RCC 7860 (cell line): ENCODE results near the gene TASOR2.
A peak's percentile ranks its signal among the peaks of the same experiment; 100 is the strongest.

Experiments used
- DNase-seq: peaks from one replicate; pipeline ENCODE4 v3.0.0-alpha.2; 2015; ENCODE audit warnings: low spot score
- FAIRE-seq: peaks from 2 replicates; lab custom pipeline; 2012; peaks lifted over from hg19 to GRCh38; lab: Jason Lieb, UNC

Gene TASOR2

GRCh38 chr10:5683065-5683464, 1.6 kb upstream of the TASOR2 start:
- DNase-seq: no peak
- FAIRE-seq: no peak

- DNase-seq: peak; percentile 48
- peak; percentile 74 for FAIRE-seq
Measured at GRCh38 chr10:5684971-5685763, 529 bp downstream of the TASOR2 start.

DNA sequence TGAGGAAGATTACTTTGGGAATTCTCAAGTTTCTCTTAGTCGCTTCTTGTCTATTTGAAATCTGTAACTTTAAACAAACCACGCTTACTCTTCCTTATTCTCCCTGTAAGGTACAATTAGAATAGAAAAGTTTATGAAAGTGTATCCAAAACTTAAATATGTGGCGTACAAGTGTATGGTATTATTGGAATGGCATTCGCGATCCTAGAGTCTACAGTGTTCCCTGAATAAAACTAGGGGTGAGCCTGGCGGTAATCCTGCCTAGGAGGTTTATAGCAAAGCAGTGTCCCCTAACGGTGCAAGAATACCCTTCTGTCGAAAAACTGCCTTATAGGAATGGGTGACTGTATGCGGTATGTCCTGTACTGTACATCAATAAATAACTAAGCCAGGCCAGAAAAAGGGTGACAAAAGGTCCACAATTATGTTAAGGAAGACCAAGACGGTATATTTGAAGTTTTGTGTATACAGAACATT, 1.2 kb downstream of the TASOR2 start:
- FAIRE-seq (no peak), DNase-seq (no peak)

DNA sequence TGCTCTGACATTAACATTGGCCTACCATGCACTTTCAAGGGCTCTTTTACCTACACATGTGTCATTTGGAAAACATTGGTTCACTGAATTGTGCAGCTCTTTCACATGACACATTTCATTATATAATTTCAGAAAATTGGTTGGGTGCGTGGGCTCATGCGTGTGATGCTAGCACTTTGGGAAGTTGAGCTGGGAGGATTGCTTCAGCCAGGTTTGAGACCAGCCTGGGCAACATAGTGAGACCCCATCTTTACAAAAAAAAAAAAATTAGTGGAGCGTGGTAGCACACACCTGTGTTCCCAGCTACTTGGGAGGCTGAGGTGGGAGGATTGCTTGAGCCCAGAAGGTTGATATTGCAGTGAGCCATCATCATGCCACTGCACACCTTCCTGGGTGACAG, 3.9 kb downstream of the TASOR2 start:
- no peak for DNase-seq
- FAIRE-seq: no peak

- FAIRE-seq (no peak), DNase-seq (no peak)
Measured at GRCh38 chr10:5691786-5692185, 7.1 kb downstream of the TASOR2 start.

- DNase-seq: peak; percentile 60
- FAIRE-seq: no peak
Measured at GRCh38 chr10:5692461-5693358, 8.1 kb downstream of the TASOR2 start.

GRCh38 chr10:5694573-5694972, 9.9 kb downstream of the TASOR2 start:
- DNase-seq (no peak), FAIRE-seq (no peak)

DNA sequence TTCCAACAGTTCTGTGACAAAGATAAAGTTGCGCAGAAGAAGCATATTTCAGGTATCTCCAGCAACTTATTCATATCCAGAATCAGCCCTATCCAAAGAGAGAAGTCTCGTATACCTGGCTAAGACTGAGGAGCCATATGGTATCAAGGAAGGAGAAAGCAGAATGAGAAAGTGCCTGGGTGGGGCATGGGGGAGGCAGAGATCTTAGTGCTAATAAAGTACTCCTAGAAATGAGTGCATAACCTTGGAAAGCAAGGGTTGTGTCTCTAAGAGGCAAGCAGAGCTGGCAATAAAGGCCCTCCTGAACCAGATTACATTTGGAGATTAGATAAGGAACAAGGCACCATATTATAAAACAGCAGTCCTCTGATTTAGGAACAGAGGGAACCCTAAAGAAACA, 12.7 kb downstream of the TASOR2 start:
- FAIRE-seq (no peak), DNase-seq (no peak)

DNA sequence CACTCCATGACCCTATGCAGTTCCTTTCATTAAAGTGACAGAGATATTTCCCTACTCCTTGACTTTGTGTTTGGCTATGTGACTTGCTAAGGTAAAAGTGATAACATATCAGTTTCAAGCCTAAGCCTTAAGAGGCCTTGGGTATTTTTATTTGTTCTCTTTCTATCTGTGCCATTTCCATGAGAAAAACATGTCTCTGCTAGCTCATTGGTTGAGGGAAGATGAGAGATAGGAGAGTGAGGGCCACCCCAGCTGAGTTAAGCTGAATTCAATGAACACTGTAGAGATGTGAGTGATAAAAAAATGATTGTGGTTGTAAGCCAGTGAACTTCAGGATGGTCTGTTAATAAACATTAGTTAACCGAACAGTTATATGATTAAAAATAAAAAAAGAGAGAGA, 13.4 kb downstream of the TASOR2 start:
- no peak for DNase-seq
- no peak for FAIRE-seq

GRCh38 chr10:5708356-5708755, 23.7 kb downstream of the TASOR2 start:
- FAIRE-seq: no peak

GRCh38 chr10:5709865-5710264, 25.2 kb downstream of the TASOR2 start:
- FAIRE-seq: no peak
- DNase-seq: no peak

More at GRCh38 chr10:5708356-5708755, 23.7 kb downstream of the TASOR2 start:
- DNase-seq: no peak

DNA sequence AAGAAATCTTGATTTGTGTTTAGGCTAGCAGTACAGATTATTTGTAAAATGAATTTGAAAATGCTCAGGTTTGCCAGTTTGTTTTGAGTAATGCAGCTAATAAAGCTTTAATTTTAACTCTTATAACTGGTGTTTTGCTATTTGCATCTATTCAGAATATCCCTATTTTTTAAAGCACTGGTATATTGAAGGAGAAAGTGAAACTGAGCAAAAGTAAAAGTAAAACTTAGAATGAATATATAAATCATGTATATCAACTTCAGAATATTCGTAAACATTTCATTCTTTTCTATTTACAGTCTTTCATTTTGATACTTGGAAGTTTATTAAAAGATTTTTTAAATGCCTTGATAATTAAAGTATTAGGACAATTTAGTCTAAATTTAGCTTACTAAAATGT, 26.2 kb downstream of the TASOR2 start:
- FAIRE-seq (peak; percentile 64), DNase-seq (no peak)

DNA sequence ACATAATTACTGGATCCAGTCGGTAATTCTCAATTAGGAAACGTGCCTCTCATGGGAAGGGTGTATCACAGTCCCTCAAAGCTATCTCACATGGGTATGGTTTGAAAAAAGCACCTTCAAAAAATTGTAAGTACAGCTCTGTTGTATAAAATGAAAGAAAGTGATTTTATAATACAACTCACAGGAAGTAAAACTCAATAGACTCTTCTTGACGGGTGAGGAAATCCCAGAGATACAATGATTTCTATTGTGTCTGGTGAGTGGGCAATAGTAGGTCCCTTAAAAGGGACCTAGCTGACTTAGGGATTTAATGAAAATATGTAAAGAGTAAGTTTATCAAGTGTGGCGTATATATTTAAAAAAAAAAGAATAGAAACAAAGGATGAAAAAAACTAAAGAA, 27.0 kb downstream of the TASOR2 start:
- FAIRE-seq (no peak), DNase-seq (no peak)

DNA sequence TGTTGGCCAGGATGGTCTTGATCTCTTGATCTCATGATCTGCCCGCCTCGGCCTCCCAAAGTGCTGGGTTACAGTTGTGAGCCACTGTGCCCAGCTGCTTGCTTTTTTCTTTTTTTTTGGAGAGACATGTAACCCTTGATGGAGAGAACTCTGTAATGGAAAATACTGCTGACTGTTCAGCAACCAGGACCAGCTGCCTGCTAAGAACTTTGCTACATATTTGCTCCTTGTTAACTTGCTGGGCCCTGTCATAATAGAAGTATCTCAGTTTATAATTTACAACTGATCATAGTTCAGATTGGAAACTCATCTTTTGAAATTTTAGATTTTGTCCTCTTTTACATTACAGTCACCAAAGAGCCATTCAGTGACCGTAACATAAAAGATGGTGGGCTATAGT, 34.9 kb downstream of the TASOR2 start:
- DNase-seq (no peak), FAIRE-seq (no peak)

DNA sequence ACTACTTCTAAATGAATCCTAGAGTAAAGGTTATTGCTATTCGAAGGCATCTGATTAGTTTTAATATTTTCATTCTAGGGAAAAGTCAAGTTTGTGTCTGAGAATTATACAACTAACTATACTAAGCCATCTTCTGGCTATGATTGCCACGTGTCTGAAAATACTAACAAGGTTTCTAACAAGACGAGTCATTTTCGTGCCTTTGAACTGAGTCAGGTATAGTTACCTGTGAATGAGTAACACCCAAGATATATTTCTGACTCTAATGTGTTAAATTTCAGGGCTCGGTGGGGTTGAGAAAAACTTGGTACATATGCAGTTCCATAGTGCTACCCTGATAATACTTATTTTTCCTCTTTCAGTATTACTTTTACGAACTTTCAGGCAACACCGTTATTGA, 35.5 kb downstream of the TASOR2 start:
- DNase-seq (no peak), FAIRE-seq (no peak)

- DNase-seq: no peak
- FAIRE-seq: no peak
Measured at GRCh38 chr10:5723692-5724091, 39.1 kb downstream of the TASOR2 start.

GRCh38 chr10:5730766-5731165, 46.1 kb downstream of the TASOR2 start:
- DNase-seq: no peak

GRCh38 chr10:5731559-5731958, 46.9 kb downstream of the TASOR2 start:
- FAIRE-seq (no peak), DNase-seq (no peak)

More at GRCh38 chr10:5730766-5731165, 46.1 kb downstream of the TASOR2 start:
- no peak for FAIRE-seq

GRCh38 chr10:5732141-5732540, 47.5 kb downstream of the TASOR2 start:
- FAIRE-seq: no peak
- no peak for DNase-seq
